Right lobe of liver (tissue), 6 donors: Measurements from ENCODE around the gene UNC13B. TPM values are rescaled to one million over a fixed set of nuclear protein-coding genes. Genes with fewer than 3 reads are reported as not detected.
A peak's percentile ranks its signal among the peaks of the same experiment; 100 is the strongest.

Experiments
- ATAC-seq, 4 donors: fragments of 200-7000 bp; cut with Tn5 transposase; one replicate each; pipeline ENCODE4 v1.9.1; 2020; ENCODE audit warnings: mild to moderate bottlenecking in 4 of 4, moderate library complexity in 4 of 4
- DNase-seq, 3 donors: peaks; one replicate each; pipeline ENCODE4 v3.0.0-alpha.2; 2020
- H3K27ac ChIP-seq, 3 donors: fragments of 200-600 bp; one replicate each; pipeline ENCODE4 v1.8.0; 2022
- H3K27me3 ChIP-seq, 2 donors: fragments of 200-600 bp; one replicate each; pipeline ENCODE4 v1.8.0; 2022
- H3K36me3 ChIP-seq, 4 donors: fragments of 200-600 bp; sonication (generic) in 1 of 4; one replicate each; pipeline versions ENCODE4 v1.5.1 to v1.8.0; 2017 to 2022; ENCODE audit warnings: control low read depth in 1 of 4
- H3K4me1 ChIP-seq, 4 donors: fragments of 200-600 bp; sonication (generic) in 1 of 4; one replicate each; pipeline versions ENCODE4 v1.5.1 to v1.8.0; 2017 to 2022; ENCODE audit warnings: control low read depth in 1 of 4
- H3K4me3 ChIP-seq, 3 donors: fragments of 200-600 bp; one replicate each; pipeline ENCODE4 v1.8.0; 2022
- H3K9me3 ChIP-seq, 4 donors: fragments of 200-600 bp; sonication (generic) in 1 of 4; one replicate each; pipeline versions ENCODE4 v1.5.1 to v1.8.0; 2017 to 2022; ENCODE audit warnings: control low read depth in 1 of 4
- POLR2A ChIP-seq: fragments of 450-650 bp; IDR thresholded peaks from one replicate; pipeline ENCODE4 v1.6.1; 2017; ENCODE audit warnings: antibody characterized with exemption, mild to moderate bottlenecking
- WGBS: methylation state at CpG from one replicate; pipeline ENCODE4 v1.1.6; 2018; ENCODE audit warnings: low coverage, low lambda C conversion rate; ENCODE audit not compliant: insufficient coverage; ENCODE audit errors: missing lambda C conversion rate; 5-methylcytosine and 5-hydroxymethylcytosine counted together
- intact Hi-C, 2 donors: fragments of 100-400 bp; cut with DNase I; formaldehyde crosslinking; loops; one replicate each; pipeline versions ENCODE4 v1.11.2 to v1.14.1; 2022
- total RNA-seq, 6 experiments: library from RNA; depleted of rRNA in 2 of 6; stranded (reverse); fragments of >200 nt in 2 of 6; fragmentation: NEBNext Ultra II Directional in 3 of 6; extraction: Animal tissue kit (Norgen Biotek cat#: 25700) in 3 of 6; gene quantifications; one replicate each; pipeline versions ENCODE4 v1.1.0 to v1.2.4, GENCODE V29; 2016 to 2023
- TF ChIP-seq, protein P1 (sequence below), 4 donors: fragments of 200-600 bp in 3 of 4; fragments of 450-650 bp in 1 of 4; IDR thresholded peaks; one replicate each; pipeline versions ENCODE4 v1.5.1 to v1.8.0; 2016 to 2022; ENCODE audit warnings: antibody characterized with exemption in 4 of 4, mild to moderate bottlenecking in 2 of 4
- donor health status: DM: no; HTN: yes; CAD: no.
- donor health status: DM: no; HTN: no; CAD: no.
- donor health status: DM: no; HTN: no; CAD: no.
- donor health status: DM: no; HTN: yes; CAD: no.
- donor health status: DM: no; HTN: yes; CAD: no.

UNC13B gene
- total RNA-seq, 6 experiments from 2014 or later = 14.5 to 23.0 (median 20.7) TPM

DNA sequence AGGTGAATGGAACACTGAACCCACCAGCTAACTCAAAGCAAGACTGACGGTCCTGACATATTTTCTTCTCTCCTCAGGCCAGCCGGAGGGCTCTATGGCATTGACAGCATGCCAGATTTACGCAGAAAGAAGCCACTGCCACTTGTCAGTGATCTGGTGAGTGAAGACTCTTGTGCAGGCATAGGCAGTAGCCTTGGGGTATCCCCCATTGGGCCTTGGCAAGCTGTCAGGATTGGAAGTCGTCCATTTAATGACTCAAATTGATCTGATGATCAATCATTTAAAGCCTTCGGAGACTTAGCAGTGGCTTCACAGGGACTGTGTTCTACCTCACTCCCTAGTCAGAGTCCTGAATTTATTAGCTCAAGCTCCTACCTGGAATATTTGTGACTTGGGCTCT lies 208.4 kb downstream of the UNC13B start:
- Histone ChIP-seq H3K4me3 (no peak overlapping the region), H3K9me3 (no peaks in the 10 kb centered on the region), H3K27me3 (no peaks in the 10 kb centered on the region), H3K4me1 (no peaks in the 10 kb centered on the region), H3K27ac (no peak overlapping the region), H3K36me3 (peaks cover 0 to 7% (median 0%) of the 10 kb centered on the region in 4 donors)
- ATAC-seq = no peak
- intact Hi-C loops = no loop called here
- WGBS = 88% methylated on average over 2 of the region's 5 CpGs
- TF ChIP-seq POLR2A = no peak
- TF ChIP-seq, protein P1, sequence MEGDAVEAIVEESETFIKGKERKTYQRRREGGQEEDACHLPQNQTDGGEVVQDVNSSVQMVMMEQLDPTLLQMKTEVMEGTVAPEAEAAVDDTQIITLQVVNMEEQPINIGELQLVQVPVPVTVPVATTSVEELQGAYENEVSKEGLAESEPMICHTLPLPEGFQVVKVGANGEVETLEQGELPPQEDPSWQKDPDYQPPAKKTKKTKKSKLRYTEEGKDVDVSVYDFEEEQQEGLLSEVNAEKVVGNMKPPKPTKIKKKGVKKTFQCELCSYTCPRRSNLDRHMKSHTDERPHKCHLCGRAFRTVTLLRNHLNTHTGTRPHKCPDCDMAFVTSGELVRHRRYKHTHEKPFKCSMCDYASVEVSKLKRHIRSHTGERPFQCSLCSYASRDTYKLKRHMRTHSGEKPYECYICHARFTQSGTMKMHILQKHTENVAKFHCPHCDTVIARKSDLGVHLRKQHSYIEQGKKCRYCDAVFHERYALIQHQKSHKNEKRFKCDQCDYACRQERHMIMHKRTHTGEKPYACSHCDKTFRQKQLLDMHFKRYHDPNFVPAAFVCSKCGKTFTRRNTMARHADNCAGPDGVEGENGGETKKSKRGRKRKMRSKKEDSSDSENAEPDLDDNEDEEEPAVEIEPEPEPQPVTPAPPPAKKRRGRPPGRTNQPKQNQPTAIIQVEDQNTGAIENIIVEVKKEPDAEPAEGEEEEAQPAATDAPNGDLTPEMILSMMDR (IDR thresholded peaks at IDR 0.05) = no peak
- DNase-seq = no peak

DNA sequence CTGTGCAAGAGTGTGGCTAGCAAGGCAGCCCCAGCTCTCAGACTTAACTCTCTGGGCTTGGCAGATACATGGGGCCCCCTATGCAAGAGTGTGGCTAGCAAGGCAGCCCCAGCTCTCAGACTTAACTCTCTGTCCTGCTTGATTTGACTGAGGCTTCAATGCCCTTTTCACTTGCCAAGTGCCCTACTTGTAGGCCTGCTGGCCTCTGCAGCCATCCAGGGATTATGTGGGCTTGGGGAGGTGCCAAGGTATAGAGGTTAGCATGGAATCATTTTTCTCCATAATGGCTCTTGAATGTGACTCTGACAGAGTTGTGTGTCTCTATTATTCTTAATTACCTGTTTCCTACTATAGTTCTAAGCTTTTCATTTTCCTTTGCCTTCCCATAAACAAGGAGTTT lies 212.6 kb downstream of the UNC13B start:
- no peak for TF ChIP-seq POLR2A
- TF ChIP-seq, protein P1 (IDR thresholded peaks at IDR 0.05) = no peak
- Histone ChIP-seq H3K4me1 (no peaks in the 10 kb centered on the region), H3K27ac (no peak overlapping the region), H3K36me3 (peaks cover 0 to 7% (median 0%) of the 10 kb centered on the region in 4 donors), H3K27me3 (no peaks in the 10 kb centered on the region), H3K9me3 (no peaks in the 10 kb centered on the region), H3K4me3 (no peak overlapping the region)
- ATAC-seq = no peak
- intact Hi-C loops = no loop called here
- no peak for DNase-seq

DNA sequence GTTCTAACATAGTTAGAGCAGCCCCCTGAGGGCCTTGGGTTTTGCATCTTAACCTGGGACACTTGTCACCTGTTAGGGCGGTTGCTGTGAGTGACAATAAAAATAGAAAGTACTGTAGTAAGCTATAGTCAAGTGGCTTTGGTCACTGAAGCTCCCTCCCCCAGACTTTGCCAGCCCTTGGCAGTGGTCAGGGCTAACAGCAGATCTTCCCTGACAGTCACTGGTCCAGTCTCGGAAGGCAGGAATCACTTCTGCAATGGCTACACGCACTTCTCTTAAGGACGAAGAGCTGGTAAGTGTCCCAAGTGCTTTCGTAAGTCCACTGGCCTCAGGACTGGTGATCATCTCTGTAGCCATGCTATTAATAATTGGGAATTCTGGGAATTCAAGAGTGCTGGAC lies 213.1 kb downstream of the UNC13B start:
- H3K36me3 ChIP-seq = peaks cover 0 to 7% (median 0%) of the 10 kb centered on the region in 4 donors
- intact Hi-C loops = no loop called here
- no peaks in the 10 kb centered on the region for H3K27me3 ChIP-seq
- H3K4me1 ChIP-seq = no peaks in the 10 kb centered on the region
- no peak for TF ChIP-seq POLR2A
- TF ChIP-seq, protein P1 (IDR thresholded peaks at IDR 0.05) = no peak
- no peak overlapping the region for H3K4me3 ChIP-seq
- DNase-seq (no peak), ATAC-seq (no peak)
- 100% methylated on average over 1 of the region's 5 CpGs for WGBS
- no peaks in the 10 kb centered on the region for H3K9me3 ChIP-seq
- H3K27ac ChIP-seq = no peak overlapping the region

DNA sequence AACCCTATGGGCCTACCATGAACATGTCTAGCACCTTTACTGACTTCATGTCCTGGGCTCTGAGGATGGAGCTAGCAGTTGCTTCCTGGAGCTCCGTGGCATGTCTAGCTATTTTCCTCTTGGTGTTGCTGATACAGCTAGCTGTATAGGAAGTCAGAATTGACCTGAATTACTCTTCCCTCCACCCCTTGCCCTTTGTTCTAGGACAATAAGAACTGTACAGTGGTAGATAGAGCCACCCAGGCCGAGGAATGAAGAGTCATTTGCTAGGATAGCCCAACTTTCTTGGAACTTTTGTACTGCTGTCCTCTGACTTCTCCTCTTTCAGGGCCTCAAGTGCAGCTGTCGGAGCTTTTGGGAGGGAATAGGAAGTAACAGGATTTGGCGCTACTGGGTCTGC lies 218.2 kb downstream of the UNC13B start:
- H3K9me3 ChIP-seq = no peaks in the 10 kb centered on the region
- peaks cover 0 to 8% (median 0%) of the 10 kb centered on the region in 4 donors for H3K36me3 ChIP-seq
- no peak overlapping the region for H3K4me3 ChIP-seq
- intact Hi-C loops = no loop called here
- no peaks in the 10 kb centered on the region for H3K27me3 ChIP-seq
- WGBS = 92% methylated on average over 2 of the region's 4 CpGs
- peak in 2 of 4 donors; percentile 35 to 42 for ATAC-seq
- TF ChIP-seq, protein P1 (IDR thresholded peaks at IDR 0.05) = no peak
- no peak for TF ChIP-seq POLR2A
- DNase-seq = no peak
- no peak overlapping the region for H3K27ac ChIP-seq
- H3K4me1 ChIP-seq = peaks cover 0 to 5% (median 3%) of the 10 kb centered on the region in 4 donors

DNA sequence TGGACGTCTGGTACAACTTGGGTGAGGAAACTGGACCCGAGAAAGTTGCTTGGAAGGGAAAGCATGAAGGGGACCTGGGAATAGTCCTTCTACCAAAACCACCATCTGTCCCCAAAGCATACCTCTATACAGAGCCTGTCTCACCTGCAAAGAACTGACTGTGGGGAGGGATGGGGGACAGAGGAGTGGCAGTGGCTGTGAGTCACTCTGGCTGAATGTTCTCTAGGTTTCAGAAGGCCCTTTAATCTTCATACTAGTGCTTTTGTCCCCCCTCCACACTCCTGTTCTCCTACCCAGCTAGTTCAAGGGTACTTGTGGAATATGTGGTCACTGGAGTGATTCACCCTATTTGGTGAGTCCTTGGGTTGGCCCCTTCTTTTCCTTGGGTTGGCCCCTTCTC lies 218.8 kb downstream of the UNC13B start:
- Histone ChIP-seq H3K27me3 (no peaks in the 10 kb centered on the region), H3K4me3 (no peak overlapping the region), H3K4me1 (peaks cover 0 to 5% (median 3%) of the 10 kb centered on the region in 4 donors), H3K36me3 (peaks cover 0 to 8% (median 0%) of the 10 kb centered on the region in 4 donors), H3K27ac (no peak overlapping the region), H3K9me3 (no peaks in the 10 kb centered on the region)
- DNase-seq (no peak), ATAC-seq (no peak)
- WGBS = no CpG with 5 or more reads among the region's 2 CpGs
- TF ChIP-seq, protein P1 (IDR thresholded peaks at IDR 0.05) = no peak
- TF ChIP-seq POLR2A = no peak
- intact Hi-C loops = no loop called here
